Heart left ventricle (tissue), 16 donors: ENCODE results near the gene HSBP1L1. TPM values are rescaled to one million over a fixed set of nuclear protein-coding genes. Genes with fewer than 3 reads are reported as not detected.

Experiments
- ATAC-seq, 4 donors: fragments of 200-7000 bp; cut with Tn5 transposase; one replicate each; pipeline ENCODE4 v1.9.1; 2020 to 2022; ENCODE audit warnings: moderate library complexity in 4 of 4, mild to moderate bottlenecking in 3 of 4, moderate number of reproducible peaks in 1 of 4
- DNase-seq, 5 donors: peaks; one replicate each; pipeline ENCODE4 v3.0.0-alpha.2; 2020
- H3K27ac ChIP-seq, 12 donors: fragments of 200-600 bp; sonication (generic) in 4 of 12; one replicate each; pipeline versions ENCODE4 v1.5.0 to v1.8.0; 2016 to 2022; ENCODE audit warnings: mild to moderate bottlenecking in 2 of 12
- H3K27me3 ChIP-seq, 9 donors: fragments of 200-600 bp; sonication (generic) in 2 of 9; one replicate each; pipeline versions ENCODE4 v1.5.1 to v1.8.0; 2016 to 2022; ENCODE audit warnings: mild to moderate bottlenecking in 3 of 9
- H3K36me3 ChIP-seq, 9 donors: fragments of 200-600 bp; sonication (generic) in 2 of 9; one replicate each; pipeline versions ENCODE4 v1.5.0 to v1.8.0; 2018 to 2022; ENCODE audit warnings: mild to moderate bottlenecking in 2 of 9
- H3K4me1 ChIP-seq, 12 donors: fragments of 200-600 bp; sonication (generic) in 4 of 12; one replicate each; pipeline versions ENCODE4 v1.5.0 to v1.8.0; 2016 to 2022; ENCODE audit warnings: mild to moderate bottlenecking in 3 of 12
- H3K4me3 ChIP-seq, 12 donors: fragments of 200-600 bp; sonication (generic) in 4 of 12; one replicate each; pipeline versions ENCODE4 v1.5.0 to v1.8.0; 2017 to 2022; ENCODE audit warnings: mild to moderate bottlenecking in 9 of 12, moderate library complexity in 4 of 12
- H3K9me3 ChIP-seq, 12 donors: fragments of 200-600 bp; sonication (generic) in 4 of 12; one replicate each; pipeline versions ENCODE4 v1.5.0 to v1.8.0; 2016 to 2022; ENCODE audit warnings: mild to moderate bottlenecking in 1 of 12
- POLR2A ChIP-seq, 2 donors: fragments of 450-650 bp; IDR thresholded peaks; one replicate each; pipeline ENCODE4 v1.6.1; 2017; ENCODE audit warnings: antibody characterized with exemption in 2 of 2, mild to moderate bottlenecking in 2 of 2, moderate library complexity in 2 of 2
- WGBS, 4 donors: extraction: QIAGEN DNeasy Blood & Tissue Kit in 2 of 4; methylation state at CpG; one replicate each; pipeline versions ENCODE4 v1.1.5 to v1.1.7; 2013 to 2018; 5-methylcytosine and 5-hydroxymethylcytosine counted together
- intact Hi-C, 10 donors: fragments of 100-400 bp; cut with DNase I; formaldehyde crosslinking; loops; one replicate each; pipeline versions ENCODE4 v1.11.1 to v1.14.2; 2022
- polyA plus RNA-seq, 2 donors: library from polyadenylated mRNA; stranded (reverse); fragments of 200-250 nt; gene quantifications; one replicate each; pipeline ENCODE4 v1.2.3, GENCODE V29; 2013
- total RNA-seq, 9 donors: library from RNA; depleted of rRNA in 2 of 9; stranded (reverse); fragments of >200 nt in 2 of 9; fragmentation: NEBNext Ultra II Directional in 3 of 9; extraction: Animal tissue kit (Norgen Biotek cat#: 25700) in 3 of 9; gene quantifications; one replicate each; pipeline versions ENCODE4 v1.1.0 to v1.2.4, GENCODE V29; 2016 to 2023
- TF ChIP-seq, protein P1 (sequence below), 12 donors: fragments of 200-600 bp; sonication (generic) in 4 of 12; IDR thresholded peaks; one replicate each; pipeline versions ENCODE4 v1.5.0 to v1.8.0; 2018 to 2022; ENCODE audit warnings: antibody characterized with exemption in 12 of 12, mild to moderate bottlenecking in 5 of 12
- donor health status: ischemic (EF 13 %, LVEDD 7.1; RV severe dilation, severe dysfunction).
- donor health status: healthy with polysubstance abuse.
- donor health status: DM: no; HTN: yes; CAD: no.
- donor health status: DM: no; HTN: no; CAD: no.
- donor health status: ischemic (EF 25% LVEDD 6.9; RV normal size, moderate dysfunction).
- donor health status: ischemic (EF 25% LVEDD 5.7; RV mildly dilated, moderate dysfunction).
- donor health status: healthy.
- donor health status: DM: yes; HTN: yes; CAD: no.
- donor health status: ischemic (EF 35%, LVEDD 5.7; RV mildly dilated, moderate dysfunction).
- donor health status: nonischemic (EF 11% LVEDD 7.7; RV severe dilation, severe dysfunction).
- donor health status: DM: yes; HTN: yes; CAD: no.
- donor health status: PGD.
- donor health status: ischemic (EF 29% LVEDD 5.4; RV normal size, mild dysfunction).
- donor health status: nonischemic (EF 23%, LVEDD 6.1; RV moderate dilation, normal function).

HSBP1L1 gene
- total and polyA plus RNA-seq, 11 donors: 3.6 to 27.5 (median 7.1) TPM

DNA sequence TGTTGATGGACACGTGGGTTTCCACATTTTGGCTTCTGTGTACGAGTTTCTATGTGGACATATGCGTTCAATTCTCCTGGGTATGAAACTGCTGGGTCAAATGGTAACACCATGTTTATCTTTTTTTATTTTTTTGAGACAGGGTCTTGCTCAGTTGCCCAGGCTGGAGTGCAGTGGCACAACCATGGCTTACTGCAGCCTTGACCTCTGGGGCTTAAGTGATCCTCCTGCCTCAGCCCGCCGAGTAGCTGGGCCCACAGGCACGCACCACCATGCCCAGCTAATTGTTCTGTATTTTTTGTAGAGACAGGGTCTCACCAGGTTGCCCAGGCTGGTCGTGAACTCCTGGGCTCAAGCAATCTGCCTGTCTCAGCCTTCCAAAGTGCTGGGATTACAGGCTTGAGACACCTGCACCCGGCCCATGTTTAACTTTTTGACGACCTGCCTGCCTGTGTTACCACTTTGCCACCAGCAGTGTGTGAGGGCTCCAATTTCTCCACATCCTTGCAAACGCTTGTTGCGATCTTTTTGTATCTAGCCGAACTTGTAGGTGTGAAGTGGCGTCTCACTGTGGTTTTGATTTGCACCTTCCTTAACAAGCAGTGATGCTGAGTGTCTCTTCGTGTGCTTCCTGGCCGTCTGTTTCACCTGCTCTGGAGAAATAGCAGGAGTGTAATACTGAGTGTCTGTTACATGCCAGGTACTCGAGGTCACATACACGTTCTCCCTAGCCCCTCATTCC, 6.9 kb downstream of the HSBP1L1 start:
- no peak for TF ChIP-seq POLR2A (IDR thresholded peaks at IDR 0.05)
- TF ChIP-seq, protein P1, sequence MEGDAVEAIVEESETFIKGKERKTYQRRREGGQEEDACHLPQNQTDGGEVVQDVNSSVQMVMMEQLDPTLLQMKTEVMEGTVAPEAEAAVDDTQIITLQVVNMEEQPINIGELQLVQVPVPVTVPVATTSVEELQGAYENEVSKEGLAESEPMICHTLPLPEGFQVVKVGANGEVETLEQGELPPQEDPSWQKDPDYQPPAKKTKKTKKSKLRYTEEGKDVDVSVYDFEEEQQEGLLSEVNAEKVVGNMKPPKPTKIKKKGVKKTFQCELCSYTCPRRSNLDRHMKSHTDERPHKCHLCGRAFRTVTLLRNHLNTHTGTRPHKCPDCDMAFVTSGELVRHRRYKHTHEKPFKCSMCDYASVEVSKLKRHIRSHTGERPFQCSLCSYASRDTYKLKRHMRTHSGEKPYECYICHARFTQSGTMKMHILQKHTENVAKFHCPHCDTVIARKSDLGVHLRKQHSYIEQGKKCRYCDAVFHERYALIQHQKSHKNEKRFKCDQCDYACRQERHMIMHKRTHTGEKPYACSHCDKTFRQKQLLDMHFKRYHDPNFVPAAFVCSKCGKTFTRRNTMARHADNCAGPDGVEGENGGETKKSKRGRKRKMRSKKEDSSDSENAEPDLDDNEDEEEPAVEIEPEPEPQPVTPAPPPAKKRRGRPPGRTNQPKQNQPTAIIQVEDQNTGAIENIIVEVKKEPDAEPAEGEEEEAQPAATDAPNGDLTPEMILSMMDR (IDR thresholded peaks at IDR 0.05): no peak

DNA sequence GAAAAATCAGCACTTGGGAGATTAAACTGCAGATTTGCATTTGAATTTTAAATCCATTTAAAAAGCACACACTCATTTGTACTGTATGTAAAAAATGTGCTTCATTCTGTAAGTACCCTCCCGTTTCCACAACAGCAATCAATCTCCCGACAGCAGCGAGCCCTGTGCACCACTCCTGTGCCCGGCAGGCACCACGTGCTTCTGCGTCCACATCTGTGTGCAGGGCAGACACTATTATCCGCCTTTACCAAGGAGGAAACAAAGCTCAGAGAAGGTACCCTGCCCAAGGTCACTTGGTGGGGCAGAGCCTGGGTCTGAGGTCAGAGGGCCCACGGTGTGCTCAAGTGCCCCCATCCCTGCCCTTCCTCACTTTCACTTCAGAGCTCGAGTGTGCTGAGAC, 7.5 kb downstream of the HSBP1L1 start:
- TF ChIP-seq, protein P1 (IDR thresholded peaks at IDR 0.05): no peak
- TF ChIP-seq POLR2A (IDR thresholded peaks at IDR 0.05): no peak
- Histone ChIP-seq H3K27ac (no peak overlapping the region), H3K4me3 (no peak overlapping the region), H3K9me3 (no peaks in the 10 kb centered on the region), H3K27me3 (no peaks in the 10 kb centered on the region), H3K36me3 (peaks cover 0 to 87% (median 56%) of the 10 kb centered on the region in 9 donors), H3K4me1 (peaks cover 0 to 7% (median 0%) of the 10 kb centered on the region in 12 donors)
- 90 to 95% (median 92%) methylated on average over 9 of the region's 9 CpGs for WGBS, 4 donors
- ATAC-seq (no peak), DNase-seq (no peak)
- intact Hi-C loops: loop anchor here in 1 of 10 donors (10.0 kb wide), 1 partner anchor 177 kb away; the partner anchor contains the start of gene KCNG2

More for the DNA sequence above, 6.9 kb downstream of the HSBP1L1 start:
- H3K27me3 ChIP-seq: no peaks in the 10 kb centered on the region
- 90 to 94% (median 91%) methylated on average over 17 of the region's 17 CpGs for WGBS, 4 donors
- no peaks in the 10 kb centered on the region for H3K9me3 ChIP-seq
- H3K27ac ChIP-seq: no peak overlapping the region
- peaks cover 0 to 81% (median 56%) of the 10 kb centered on the region in 9 donors for H3K36me3 ChIP-seq
- intact Hi-C loops: loop anchor here in 1 of 10 donors (10.0 kb wide), 1 partner anchor 177 kb away; the partner anchor contains the start of gene KCNG2
- ATAC-seq (no peak), DNase-seq (no peak)
- no peak overlapping the region for H3K4me3 ChIP-seq
- H3K4me1 ChIP-seq: peaks cover 0 to 7% (median 0%) of the 10 kb centered on the region in 12 donors

DNA sequence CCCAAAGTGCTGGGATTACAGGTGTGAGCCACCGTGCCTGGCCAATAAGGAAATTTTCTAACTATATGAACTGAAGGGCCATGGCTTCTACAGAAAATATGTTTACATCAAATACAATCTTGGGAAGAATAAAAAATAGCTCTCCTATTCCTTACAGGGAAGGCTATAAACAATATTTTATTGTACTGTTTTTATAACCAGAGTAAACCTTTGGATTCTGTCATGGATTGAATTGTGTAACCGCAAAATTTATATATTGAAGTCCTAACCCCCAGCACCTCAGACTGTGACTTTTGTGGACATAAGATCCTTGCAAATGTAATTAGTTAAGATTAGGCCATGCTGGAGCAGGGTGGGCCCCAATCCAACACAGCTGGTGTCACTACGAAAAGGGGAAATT, 8.3 kb downstream of the HSBP1L1 start:
- no peak for DNase-seq
- peaks cover 0 to 86% (median 54%) of the 10 kb centered on the region in 9 donors for H3K36me3 ChIP-seq
- H3K4me3 ChIP-seq: no peak overlapping the region
- H3K4me1 ChIP-seq: peaks cover 0 to 7% (median 0%) of the 10 kb centered on the region in 12 donors
- H3K9me3 ChIP-seq: no peaks in the 10 kb centered on the region
- TF ChIP-seq, protein P1 (IDR thresholded peaks at IDR 0.05): no peak
- no peak for TF ChIP-seq POLR2A (IDR thresholded peaks at IDR 0.05)
- H3K27ac ChIP-seq: no peak overlapping the region
- no peaks in the 10 kb centered on the region for H3K27me3 ChIP-seq
- ATAC-seq: no peak
- 85 to 94% (median 94%) methylated on average over 3 of the region's 3 CpGs for WGBS, 4 donors
- intact Hi-C loops: loop anchor here in 1 of 10 donors (10.0 kb wide), 1 partner anchor 178 kb away; the partner anchor contains the start of gene KCNG2

DNA sequence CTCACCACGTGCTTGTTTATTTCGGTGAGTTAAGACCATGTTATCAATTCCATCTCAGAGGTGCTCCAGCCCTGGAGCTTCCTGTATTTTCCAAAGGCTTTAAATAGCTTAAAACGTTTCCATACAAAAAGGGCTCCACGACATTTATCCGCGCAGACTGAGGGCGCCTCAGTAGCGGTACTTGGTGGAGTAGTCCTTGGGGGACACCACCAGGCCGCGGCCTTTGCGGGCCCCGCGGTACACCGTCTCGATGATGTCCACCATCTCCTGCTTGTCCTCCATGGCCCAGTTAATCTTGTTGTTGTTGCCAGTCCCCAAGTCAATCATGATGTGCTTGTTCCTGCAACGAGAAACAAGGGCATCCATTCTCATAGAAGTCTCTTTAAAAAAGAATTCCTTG, 9.1 kb downstream of the HSBP1L1 start:
- peaks cover 0 to 80% (median 51%) of the 10 kb centered on the region in 9 donors for H3K36me3 ChIP-seq
- no peak overlapping the region for H3K27ac ChIP-seq
- no peaks in the 10 kb centered on the region for H3K27me3 ChIP-seq
- DNase-seq: no peak
- TF ChIP-seq, protein P1 (IDR thresholded peaks at IDR 0.05): no peak
- no peak for TF ChIP-seq POLR2A (IDR thresholded peaks at IDR 0.05)
- H3K4me1 ChIP-seq: peaks cover 0 to 13% (median 2%) of the 10 kb centered on the region in 12 donors
- H3K4me3 ChIP-seq: no peak overlapping the region
- no peaks in the 10 kb centered on the region for H3K9me3 ChIP-seq
- intact Hi-C loops: loop anchor here in 1 of 10 donors (10.0 kb wide), 1 partner anchor 179 kb away; the partner anchor contains the start of gene KCNG2
- 83 to 90% (median 87%) methylated on average over 16 of the region's 16 CpGs for WGBS, 4 donors
- no peak for ATAC-seq
